Measurements from ENCODE around the gene ATP8A1.

ATP8A1 gene

DNA sequence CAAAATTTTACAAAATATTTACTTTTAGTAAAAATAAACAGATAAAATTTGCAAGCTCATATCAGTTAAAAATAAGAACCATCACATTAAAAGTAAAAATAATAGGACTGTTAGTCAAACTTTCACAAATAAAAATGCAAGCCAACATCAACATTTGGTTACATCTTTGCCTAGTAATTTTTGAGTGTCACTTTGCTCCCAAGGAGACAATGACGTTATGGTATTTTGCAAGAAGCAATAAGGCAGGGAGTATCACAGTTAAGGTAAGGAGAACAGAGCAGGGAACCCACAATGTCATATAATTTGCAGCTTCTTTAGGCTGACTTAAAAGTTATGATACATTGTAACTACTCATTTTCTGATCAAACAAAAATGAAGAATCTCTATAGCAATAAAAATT is 98.7 kb downstream of the ATP8A1 start:
- H3K4me3 ChIP-seq (ENCODE audit: low read depth in 1 of 2, low read length in 2 of 2) = no peak overlapping the region
- H3K27ac ChIP-seq (ENCODE audit: low read depth, low read length) = no peak overlapping the region
- H3K9ac ChIP-seq (ENCODE audit: low read depth in 1 of 2, low read length in 2 of 2) = no peak overlapping the region
- H3K4me1 ChIP-seq (ENCODE audit: control insufficient read depth in 1 of 2, insufficient read depth in 2 of 2, low read length in 2 of 2) = no peaks in the 10 kb centered on the region
- H3K9me3 ChIP-seq (ENCODE audit: control insufficient read depth in 1 of 2, low read length in 2 of 2) = no peaks in the 10 kb centered on the region
- H3K36me3 ChIP-seq (ENCODE audit: control insufficient read depth in 1 of 2, insufficient read depth in 2 of 2, low read length in 2 of 2) = peaks cover 5 to 8% of the 10 kb centered on the region in 2 donors
- H3K27me3 ChIP-seq (ENCODE audit: control insufficient read depth in 1 of 2, insufficient read depth in 2 of 2, low read length in 2 of 2) = no peaks in the 10 kb centered on the region

GRCh38 chr4:42555828-42556227 is 101.1 kb downstream of the ATP8A1 start:
- Histone ChIP-seq H3K27ac (ENCODE audit: low read depth, low read length) (no peak overlapping the region), H3K4me3 (ENCODE audit: low read depth in 1 of 2, low read length in 2 of 2) (no peak overlapping the region), H3K36me3 (ENCODE audit: control insufficient read depth in 1 of 2, insufficient read depth in 2 of 2, low read length in 2 of 2) (peaks cover 0 to 5% of the 10 kb centered on the region in 2 donors), H3K4me1 (ENCODE audit: control insufficient read depth in 1 of 2, insufficient read depth in 2 of 2, low read length in 2 of 2) (no peaks in the 10 kb centered on the region), H3K9me3 (ENCODE audit: control insufficient read depth in 1 of 2, low read length in 2 of 2) (no peaks in the 10 kb centered on the region), H3K9ac (ENCODE audit: low read depth in 1 of 2, low read length in 2 of 2) (no peak overlapping the region), H3K27me3 (ENCODE audit: control insufficient read depth in 1 of 2, insufficient read depth in 2 of 2, low read length in 2 of 2) (no peaks in the 10 kb centered on the region)

GRCh38 chr4:42554072-42554471 is 102.8 kb downstream of the ATP8A1 start:
- Histone ChIP-seq H3K36me3 (ENCODE audit: control insufficient read depth in 1 of 2, insufficient read depth in 2 of 2, low read length in 2 of 2) (peaks cover 0 to 5% of the 10 kb centered on the region in 2 donors), H3K9me3 (ENCODE audit: control insufficient read depth in 1 of 2, low read length in 2 of 2) (no peaks in the 10 kb centered on the region), H3K4me1 (ENCODE audit: control insufficient read depth in 1 of 2, insufficient read depth in 2 of 2, low read length in 2 of 2) (no peaks in the 10 kb centered on the region), H3K27me3 (ENCODE audit: control insufficient read depth in 1 of 2, insufficient read depth in 2 of 2, low read length in 2 of 2) (no peaks in the 10 kb centered on the region), H3K27ac (ENCODE audit: low read depth, low read length) (no peak overlapping the region), H3K9ac (ENCODE audit: low read depth in 1 of 2, low read length in 2 of 2) (no peak overlapping the region), H3K4me3 (ENCODE audit: low read depth in 1 of 2, low read length in 2 of 2) (no peak overlapping the region)

DNA sequence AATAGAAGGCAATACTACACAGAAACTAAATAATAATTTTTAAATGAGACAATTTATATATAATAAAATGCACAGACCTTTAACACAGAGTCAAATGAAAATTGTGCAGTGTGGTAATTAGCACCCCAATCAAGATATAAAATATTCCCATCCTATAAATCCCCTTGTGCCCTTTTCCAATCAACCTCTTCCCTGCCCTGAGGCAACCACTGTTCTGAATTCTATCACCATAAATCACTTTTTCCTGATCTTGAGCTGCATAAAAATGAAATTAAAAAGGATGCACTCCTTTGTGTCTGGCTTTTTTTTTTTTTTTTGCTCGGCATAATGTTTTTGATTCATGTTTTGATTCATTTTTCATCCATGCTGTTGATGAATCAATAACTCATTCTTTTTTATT is 107.0 kb downstream of the ATP8A1 start:
- no peak overlapping the region for H3K27ac ChIP-seq (ENCODE audit: low read depth, low read length)
- no peak overlapping the region for H3K9ac ChIP-seq (ENCODE audit: low read depth in 1 of 2, low read length in 2 of 2)
- H3K4me3 ChIP-seq (ENCODE audit: low read depth in 1 of 2, low read length in 2 of 2) = no peak overlapping the region
- no peaks in the 10 kb centered on the region for H3K4me1 ChIP-seq (ENCODE audit: control insufficient read depth in 1 of 2, insufficient read depth in 2 of 2, low read length in 2 of 2)
- peaks cover 0 to 5% of the 10 kb centered on the region in 2 donors for H3K36me3 ChIP-seq (ENCODE audit: control insufficient read depth in 1 of 2, insufficient read depth in 2 of 2, low read length in 2 of 2)
- H3K27me3 ChIP-seq (ENCODE audit: control insufficient read depth in 1 of 2, insufficient read depth in 2 of 2, low read length in 2 of 2) = no peaks in the 10 kb centered on the region
- H3K9me3 ChIP-seq (ENCODE audit: control insufficient read depth in 1 of 2, low read length in 2 of 2) = no peaks in the 10 kb centered on the region

- Histone ChIP-seq H3K4me1 (ENCODE audit: control insufficient read depth in 1 of 2, insufficient read depth in 2 of 2, low read length in 2 of 2) (no peaks in the 10 kb centered on the region), H3K9ac (ENCODE audit: low read depth in 1 of 2, low read length in 2 of 2) (no peak overlapping the region), H3K27me3 (ENCODE audit: control insufficient read depth in 1 of 2, insufficient read depth in 2 of 2, low read length in 2 of 2) (no peaks in the 10 kb centered on the region), H3K4me3 (ENCODE audit: low read depth in 1 of 2, low read length in 2 of 2) (no peak overlapping the region), H3K9me3 (ENCODE audit: control insufficient read depth in 1 of 2, low read length in 2 of 2) (no peaks in the 10 kb centered on the region), H3K27ac (ENCODE audit: low read depth, low read length) (no peak overlapping the region), H3K36me3 (ENCODE audit: control insufficient read depth in 1 of 2, insufficient read depth in 2 of 2, low read length in 2 of 2) (no peaks in the 10 kb centered on the region)
Observed at GRCh38 chr4:42547805-42548204, 109.1 kb downstream of the ATP8A1 start.

DNA sequence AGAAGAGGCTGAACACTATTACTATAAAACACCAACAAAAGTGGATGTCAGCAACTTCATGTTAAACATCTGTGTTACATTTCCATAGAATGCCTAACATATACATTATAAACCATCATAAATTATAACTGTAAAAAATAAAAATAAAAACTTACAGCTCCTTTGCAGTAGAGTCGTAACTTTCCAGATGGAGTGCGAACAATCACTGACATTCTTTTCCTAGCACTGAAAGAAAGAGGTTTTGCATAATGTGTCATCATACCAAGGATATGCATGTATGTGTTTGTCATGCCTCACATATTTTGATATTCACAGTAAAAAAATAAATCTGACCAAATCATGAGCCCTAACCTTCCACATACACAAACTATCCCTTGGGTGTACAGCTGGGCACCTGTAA is 113.1 kb downstream of the ATP8A1 start:
- Histone ChIP-seq H3K27ac (ENCODE audit: low read depth, low read length) (no peak overlapping the region), H3K36me3 (ENCODE audit: control insufficient read depth in 1 of 2, insufficient read depth in 2 of 2, low read length in 2 of 2) (no peaks in the 10 kb centered on the region), H3K9ac (ENCODE audit: low read depth in 1 of 2, low read length in 2 of 2) (no peak overlapping the region), H3K4me3 (ENCODE audit: low read depth in 1 of 2, low read length in 2 of 2) (no peak overlapping the region), H3K9me3 (ENCODE audit: control insufficient read depth in 1 of 2, low read length in 2 of 2) (no peaks in the 10 kb centered on the region), H3K4me1 (ENCODE audit: control insufficient read depth in 1 of 2, insufficient read depth in 2 of 2, low read length in 2 of 2) (no peaks in the 10 kb centered on the region), H3K27me3 (ENCODE audit: control insufficient read depth in 1 of 2, insufficient read depth in 2 of 2, low read length in 2 of 2) (no peaks in the 10 kb centered on the region)

- H3K4me1 ChIP-seq (ENCODE audit: control insufficient read depth in 1 of 2, insufficient read depth in 2 of 2, low read length in 2 of 2) = no peaks in the 10 kb centered on the region
- no peak overlapping the region for H3K4me3 ChIP-seq (ENCODE audit: low read depth in 1 of 2, low read length in 2 of 2)
- H3K27ac ChIP-seq (ENCODE audit: low read depth, low read length) = no peak overlapping the region
- no peaks in the 10 kb centered on the region for H3K9me3 ChIP-seq (ENCODE audit: control insufficient read depth in 1 of 2, low read length in 2 of 2)
- no peaks in the 10 kb centered on the region for H3K36me3 ChIP-seq (ENCODE audit: control insufficient read depth in 1 of 2, insufficient read depth in 2 of 2, low read length in 2 of 2)
- no peak overlapping the region for H3K9ac ChIP-seq (ENCODE audit: low read depth in 1 of 2, low read length in 2 of 2)
- no peaks in the 10 kb centered on the region for H3K27me3 ChIP-seq (ENCODE audit: control insufficient read depth in 1 of 2, insufficient read depth in 2 of 2, low read length in 2 of 2)
Observed at GRCh38 chr4:42543126-42543525, 113.8 kb downstream of the ATP8A1 start.

DNA sequence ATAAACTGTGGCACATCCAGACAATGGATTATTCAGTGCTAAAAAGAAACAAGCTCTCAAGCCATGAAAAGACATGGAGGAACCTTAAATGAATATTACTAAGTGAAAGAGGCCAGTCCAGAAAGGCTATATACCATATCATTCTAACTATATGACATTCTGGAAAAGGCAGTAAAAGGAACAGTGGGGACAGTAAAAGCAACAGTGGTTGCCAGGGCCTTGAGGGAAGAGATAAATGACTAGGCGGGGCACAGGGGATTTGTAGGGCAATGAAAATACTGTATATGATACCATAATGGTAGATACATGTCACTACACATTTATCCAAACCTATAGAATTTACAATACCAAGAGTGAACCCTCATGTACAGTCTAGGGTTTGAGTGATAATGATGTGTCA is 115.3 kb downstream of the ATP8A1 start:
- Histone ChIP-seq H3K9ac (ENCODE audit: low read depth in 1 of 2, low read length in 2 of 2) (no peak overlapping the region), H3K27me3 (ENCODE audit: control insufficient read depth in 1 of 2, insufficient read depth in 2 of 2, low read length in 2 of 2) (no peaks in the 10 kb centered on the region), H3K4me1 (ENCODE audit: control insufficient read depth in 1 of 2, insufficient read depth in 2 of 2, low read length in 2 of 2) (no peaks in the 10 kb centered on the region), H3K9me3 (ENCODE audit: control insufficient read depth in 1 of 2, low read length in 2 of 2) (no peaks in the 10 kb centered on the region), H3K36me3 (ENCODE audit: control insufficient read depth in 1 of 2, insufficient read depth in 2 of 2, low read length in 2 of 2) (no peaks in the 10 kb centered on the region), H3K27ac (ENCODE audit: low read depth, low read length) (no peak overlapping the region), H3K4me3 (ENCODE audit: low read depth in 1 of 2, low read length in 2 of 2) (no peak overlapping the region)

DNA sequence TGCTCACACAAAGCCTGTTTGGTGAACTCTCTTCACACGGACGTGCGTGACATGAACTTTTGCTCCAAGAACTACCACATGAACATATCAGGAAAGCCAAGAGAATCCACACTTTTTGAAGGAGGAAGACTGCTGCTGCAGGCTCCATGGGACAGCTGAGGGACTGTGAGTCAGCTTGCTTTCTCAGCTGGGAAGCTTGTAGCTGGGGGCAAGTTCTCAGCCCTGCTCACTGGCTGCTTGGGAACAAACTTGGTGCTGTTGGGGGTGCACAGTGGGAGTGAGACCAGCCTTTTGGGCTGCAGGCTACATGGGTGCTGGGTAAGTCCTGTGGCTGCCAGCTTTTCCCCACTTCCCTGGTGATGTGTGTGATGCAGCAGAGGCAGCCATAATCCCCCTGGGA is 123.9 kb downstream of the ATP8A1 start:
- Histone ChIP-seq H3K4me1 (ENCODE audit: control insufficient read depth in 1 of 2, insufficient read depth in 2 of 2, low read length in 2 of 2) (no peaks in the 10 kb centered on the region), H3K36me3 (ENCODE audit: control insufficient read depth in 1 of 2, insufficient read depth in 2 of 2, low read length in 2 of 2) (peaks cover 0 to 9% of the 10 kb centered on the region in 2 donors), H3K9me3 (ENCODE audit: control insufficient read depth in 1 of 2, low read length in 2 of 2) (no peaks in the 10 kb centered on the region), H3K4me3 (ENCODE audit: low read depth in 1 of 2, low read length in 2 of 2) (no peak overlapping the region), H3K9ac (ENCODE audit: low read depth in 1 of 2, low read length in 2 of 2) (no peak overlapping the region), H3K27me3 (ENCODE audit: control insufficient read depth in 1 of 2, insufficient read depth in 2 of 2, low read length in 2 of 2) (no peaks in the 10 kb centered on the region), H3K27ac (ENCODE audit: low read depth, low read length) (no peak overlapping the region)

GRCh38 chr4:42531341-42532030 is 125.4 kb downstream of the ATP8A1 start:
- Histone ChIP-seq H3K4me1 (ENCODE audit: control insufficient read depth in 1 of 2, insufficient read depth in 2 of 2, low read length in 2 of 2) (no peaks in the 10 kb centered on the region), H3K4me3 (ENCODE audit: low read depth in 1 of 2, low read length in 2 of 2) (no peak overlapping the region), H3K9ac (ENCODE audit: low read depth in 1 of 2, low read length in 2 of 2) (no peak overlapping the region), H3K27ac (ENCODE audit: low read depth, low read length) (no peak overlapping the region), H3K27me3 (ENCODE audit: control insufficient read depth in 1 of 2, insufficient read depth in 2 of 2, low read length in 2 of 2) (no peaks in the 10 kb centered on the region), H3K36me3 (ENCODE audit: control insufficient read depth in 1 of 2, insufficient read depth in 2 of 2, low read length in 2 of 2) (peaks cover 0 to 9% of the 10 kb centered on the region in 2 donors), H3K9me3 (ENCODE audit: control insufficient read depth in 1 of 2, low read length in 2 of 2) (no peaks in the 10 kb centered on the region)

All from duodenal mucosa (tissue), 2 donors.